ENCODE data around the gene LRP5.
"Not testable (repeated sequence)": the region's sequence is repeated elsewhere in the genome, so short reads cannot be mapped to it uniquely, and the experiment has no call there.

Gene LRP5

DNA sequence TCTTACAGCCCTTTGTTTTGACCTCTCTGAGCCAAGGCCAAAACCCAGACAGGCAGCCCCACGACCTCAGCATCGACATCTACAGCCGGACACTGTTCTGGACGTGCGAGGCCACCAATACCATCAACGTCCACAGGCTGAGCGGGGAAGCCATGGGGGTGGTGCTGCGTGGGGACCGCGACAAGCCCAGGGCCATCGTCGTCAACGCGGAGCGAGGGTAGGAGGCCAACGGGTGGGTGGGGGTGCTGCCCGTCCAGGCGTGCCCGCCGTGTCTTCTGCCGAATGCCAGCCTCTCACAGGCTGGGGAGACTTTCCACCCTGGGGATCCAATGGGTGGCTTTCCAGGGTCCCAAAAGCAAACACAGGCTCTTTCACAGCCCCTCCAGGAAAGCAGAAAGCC lies 111.1 kb downstream of the LRP5 start:
- DNase-seq (ENCODE audit: low spot score): no peak

DNA sequence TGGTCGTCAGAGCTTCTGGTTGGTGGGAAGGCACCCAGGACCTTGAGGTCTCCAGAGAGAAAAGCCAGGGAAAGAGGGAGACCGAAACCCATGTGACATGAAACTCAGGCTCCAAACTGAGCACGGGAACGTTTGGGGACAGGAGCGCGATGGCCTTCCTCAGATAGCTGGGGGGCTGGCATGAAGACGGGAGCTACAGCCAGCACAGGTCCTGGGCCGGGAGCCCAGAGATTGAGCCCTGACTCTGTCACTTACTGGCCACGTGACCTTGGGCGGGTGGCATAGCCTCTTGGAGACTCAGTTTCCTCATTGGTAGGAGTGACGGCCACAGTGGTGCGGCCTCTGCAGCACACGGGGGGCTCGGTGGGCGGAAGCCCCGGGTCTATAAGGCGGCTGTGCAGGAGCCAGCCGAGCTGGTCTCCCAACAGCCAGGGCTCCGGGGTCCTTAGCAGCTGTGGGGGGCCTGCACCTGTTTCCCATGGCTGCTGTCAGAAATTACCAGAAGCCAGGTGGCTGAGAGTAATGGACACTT lies 111.8 kb downstream of the LRP5 start:
- no peak for DNase-seq (ENCODE audit: low spot score)

DNA sequence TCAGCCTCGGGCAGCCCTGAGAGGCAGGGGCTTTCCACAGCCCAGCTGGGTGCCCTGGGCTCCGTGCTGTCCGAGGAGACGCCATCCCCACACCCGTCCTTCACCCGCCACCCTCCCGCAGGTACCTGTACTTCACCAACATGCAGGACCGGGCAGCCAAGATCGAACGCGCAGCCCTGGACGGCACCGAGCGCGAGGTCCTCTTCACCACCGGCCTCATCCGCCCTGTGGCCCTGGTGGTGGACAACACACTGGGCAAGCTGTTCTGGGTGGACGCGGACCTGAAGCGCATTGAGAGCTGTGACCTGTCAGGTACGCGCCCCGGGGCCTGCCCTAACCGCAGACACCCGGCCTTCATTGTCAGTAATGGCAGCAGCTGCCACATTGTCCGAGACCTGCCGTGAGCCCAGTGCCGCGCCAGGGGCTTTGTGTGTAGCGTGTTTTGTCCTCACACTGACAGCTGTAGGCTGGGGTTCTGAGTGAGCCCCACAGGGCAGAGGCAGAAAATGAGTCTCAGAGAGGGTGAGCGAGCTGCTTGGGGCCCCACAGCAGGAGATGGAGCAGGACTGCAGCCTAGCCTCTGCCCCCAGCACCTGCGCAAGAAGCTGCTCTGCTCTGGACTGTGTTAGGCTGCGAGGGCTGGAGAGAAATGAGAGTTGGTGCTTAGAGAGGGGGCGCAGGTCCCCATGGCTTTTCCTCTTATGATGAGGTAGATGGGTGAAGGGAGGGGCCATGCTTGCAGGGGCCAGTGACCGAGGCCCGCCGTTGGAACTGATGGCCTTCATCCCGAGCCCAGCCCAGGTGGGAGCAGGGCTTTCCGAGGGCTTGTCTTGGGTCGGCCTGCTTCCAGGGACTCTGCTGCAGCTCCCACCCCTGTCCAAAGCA lies 112.8 kb downstream of the LRP5 start:
- DNase-seq (ENCODE audit: low spot score): no peak

DNA sequence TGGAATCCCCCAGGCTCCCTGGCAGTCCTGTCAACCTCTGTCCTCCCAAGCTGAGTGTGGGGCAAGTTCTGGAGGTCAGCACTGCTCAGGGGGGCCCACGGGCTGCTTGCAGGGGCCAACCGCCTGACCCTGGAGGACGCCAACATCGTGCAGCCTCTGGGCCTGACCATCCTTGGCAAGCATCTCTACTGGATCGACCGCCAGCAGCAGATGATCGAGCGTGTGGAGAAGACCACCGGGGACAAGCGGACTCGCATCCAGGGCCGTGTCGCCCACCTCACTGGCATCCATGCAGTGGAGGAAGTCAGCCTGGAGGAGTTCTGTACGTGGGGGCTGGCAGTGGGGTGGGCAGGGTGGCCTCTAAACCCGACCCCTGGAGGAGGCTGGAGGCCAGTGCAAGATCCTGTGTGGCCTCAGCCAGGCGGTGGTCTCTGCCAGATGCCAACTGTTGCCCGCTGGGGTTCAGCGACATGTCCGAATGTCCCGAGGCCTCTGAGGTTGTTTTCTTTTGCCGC lies 113.5 kb downstream of the LRP5 start:
- no peak for DNase-seq (ENCODE audit: low spot score)

DNA sequence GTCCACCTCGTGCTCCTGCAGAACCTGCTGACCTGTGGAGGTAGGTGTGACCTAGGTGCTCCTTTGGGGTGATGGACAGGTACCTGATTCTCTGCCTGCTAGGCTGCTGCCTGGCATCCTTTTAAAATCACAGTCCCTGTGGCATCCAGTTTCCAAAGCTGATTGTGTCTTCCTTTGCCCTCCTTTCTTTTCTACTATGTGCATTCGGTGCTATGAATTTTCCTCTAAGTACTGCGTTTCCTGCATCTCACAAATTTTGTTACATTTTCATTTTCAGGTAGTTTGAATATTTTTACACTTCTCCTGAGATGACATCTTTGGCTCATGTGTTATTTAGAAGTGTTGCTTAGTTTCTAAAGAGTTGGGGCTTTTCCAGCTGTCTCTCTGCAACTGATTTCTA lies 117.3 kb downstream of the LRP5 start:
- DNase-seq (ENCODE audit: low spot score): no peak

DNA sequence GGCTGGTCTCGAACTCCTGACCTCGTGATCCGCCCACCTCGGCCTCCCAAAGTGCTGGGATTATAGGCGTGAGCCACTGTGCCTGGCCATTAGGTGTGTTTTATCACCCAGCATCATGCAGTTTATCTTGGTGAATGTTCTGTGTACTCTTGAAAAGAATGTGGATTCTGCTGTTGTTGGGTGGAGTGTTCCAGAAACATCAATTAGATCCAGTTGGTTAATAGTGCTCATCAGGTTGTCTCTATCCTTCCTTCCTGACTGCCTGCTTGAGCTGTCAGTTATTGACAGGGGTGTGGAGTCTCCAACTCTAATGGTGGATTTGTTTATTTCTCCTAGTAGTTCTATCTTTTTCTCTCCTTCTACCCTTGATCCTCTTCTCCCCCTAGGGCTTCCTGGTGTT lies 118.0 kb downstream of the LRP5 start:
- no peak for DNase-seq (ENCODE audit: low spot score)

DNA sequence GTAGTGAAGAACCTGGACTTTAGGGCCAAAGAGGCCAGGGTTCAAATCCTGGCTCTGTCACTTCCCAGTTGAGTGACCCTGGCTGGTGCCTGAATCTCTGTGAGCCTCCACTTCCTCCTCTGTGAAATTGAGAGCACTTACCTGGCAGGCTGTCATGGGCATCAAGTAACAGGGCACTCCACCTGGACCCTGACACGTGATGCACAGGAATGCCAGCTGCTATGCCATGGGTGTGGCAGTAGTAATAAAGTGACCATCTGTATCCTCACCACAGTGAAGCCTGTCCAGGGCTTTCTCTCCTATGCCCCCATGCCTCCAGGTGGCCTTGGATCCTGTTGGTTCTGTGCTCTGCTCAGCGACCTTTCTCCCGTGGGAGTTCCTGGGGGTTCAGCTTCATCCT lies 118.4 kb downstream of the LRP5 start:
- peak; percentile 21 for DNase-seq (ENCODE audit: low spot score)

DNA sequence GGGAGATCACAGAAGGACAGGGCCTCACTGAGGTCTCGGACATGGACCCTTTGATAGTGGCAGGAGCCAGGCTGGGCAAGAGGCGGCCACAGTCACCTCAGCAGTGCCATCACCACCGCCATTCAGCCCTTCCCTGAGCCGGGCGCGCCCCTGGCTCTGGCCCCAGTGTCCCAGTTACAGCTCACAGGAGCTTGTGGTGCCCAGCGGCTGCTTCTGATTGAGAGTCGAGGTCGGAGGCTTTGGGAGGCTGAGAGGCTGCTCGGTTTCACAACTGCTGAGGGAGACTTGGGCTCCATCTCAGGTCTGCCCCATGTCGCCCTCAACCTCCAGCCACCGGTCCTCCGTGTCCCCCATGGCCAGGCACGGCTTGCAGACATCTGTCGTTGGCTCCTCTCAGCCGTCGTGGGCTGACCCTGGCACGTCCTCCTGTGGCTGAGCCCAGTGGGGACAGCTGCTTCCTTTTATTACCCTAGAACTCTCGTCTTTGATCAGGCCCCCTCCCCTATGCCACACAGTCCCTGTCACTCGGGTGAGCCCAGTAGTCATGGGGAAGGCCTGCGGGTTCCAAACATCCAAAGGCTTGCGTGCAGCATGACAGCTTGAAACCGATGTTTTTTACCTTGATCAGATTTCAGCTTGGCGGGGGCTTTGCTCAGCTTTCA lies 119.7 kb downstream of the LRP5 start:
- no peak for DNase-seq (ENCODE audit: low spot score)

DNA sequence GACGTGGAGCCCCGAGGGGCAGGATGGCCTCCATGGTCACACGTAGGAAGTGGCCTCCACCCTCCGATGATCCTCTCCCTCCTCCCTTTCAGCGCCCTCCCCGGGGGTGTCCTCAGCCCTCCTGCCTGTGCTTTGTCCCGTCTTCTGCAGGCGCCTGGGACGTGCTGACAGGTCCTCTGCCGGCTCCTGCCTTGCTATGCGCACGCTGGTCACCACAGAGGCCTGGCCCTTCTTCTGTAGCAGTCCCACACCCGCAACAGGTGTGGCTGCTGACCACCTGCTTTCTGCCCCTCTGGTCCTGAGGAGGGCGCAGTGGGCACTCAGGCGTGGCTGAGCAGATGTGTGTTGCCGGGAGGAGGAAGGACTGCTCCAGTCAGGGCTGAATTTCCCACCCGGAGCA lies 120.5 kb downstream of the LRP5 start:
- DNase-seq (ENCODE audit: low spot score): no peak

DNA sequence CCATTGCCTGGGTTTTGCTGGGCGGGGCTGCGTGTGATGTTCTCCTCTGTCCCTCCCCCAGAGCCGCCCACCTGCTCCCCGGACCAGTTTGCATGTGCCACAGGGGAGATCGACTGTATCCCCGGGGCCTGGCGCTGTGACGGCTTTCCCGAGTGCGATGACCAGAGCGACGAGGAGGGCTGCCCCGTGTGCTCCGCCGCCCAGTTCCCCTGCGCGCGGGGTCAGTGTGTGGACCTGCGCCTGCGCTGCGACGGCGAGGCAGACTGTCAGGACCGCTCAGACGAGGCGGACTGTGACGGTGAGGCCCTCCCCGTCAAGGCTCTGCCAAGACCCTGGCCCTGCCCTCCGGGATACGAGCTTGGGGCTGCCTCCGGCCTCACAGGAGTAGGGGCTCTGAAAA lies 121.2 kb downstream of the LRP5 start:
- DNase-seq (ENCODE audit: low spot score): no peak

DNA sequence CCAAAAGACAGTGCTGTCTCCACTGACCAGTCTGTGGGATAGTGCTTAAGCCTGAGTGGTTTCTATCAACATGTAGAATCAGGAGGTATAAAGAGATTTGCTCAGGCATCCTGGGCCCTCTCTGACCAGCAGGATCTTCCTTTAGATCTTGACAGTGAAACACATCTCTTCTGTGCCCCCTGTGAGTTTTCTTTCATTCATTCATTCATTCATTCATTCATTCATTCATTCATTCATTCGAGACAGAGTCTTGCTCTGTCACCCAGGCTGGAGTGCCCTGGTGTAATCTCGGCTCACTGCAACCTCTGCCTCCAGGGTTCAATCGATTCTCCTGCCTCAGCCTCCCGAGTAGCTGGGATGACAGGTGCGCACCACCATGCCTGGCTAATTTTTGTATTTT lies 121.8 kb downstream of the LRP5 start:
- not testable (repeated sequence) for DNase-seq (ENCODE audit: low spot score)

DNA sequence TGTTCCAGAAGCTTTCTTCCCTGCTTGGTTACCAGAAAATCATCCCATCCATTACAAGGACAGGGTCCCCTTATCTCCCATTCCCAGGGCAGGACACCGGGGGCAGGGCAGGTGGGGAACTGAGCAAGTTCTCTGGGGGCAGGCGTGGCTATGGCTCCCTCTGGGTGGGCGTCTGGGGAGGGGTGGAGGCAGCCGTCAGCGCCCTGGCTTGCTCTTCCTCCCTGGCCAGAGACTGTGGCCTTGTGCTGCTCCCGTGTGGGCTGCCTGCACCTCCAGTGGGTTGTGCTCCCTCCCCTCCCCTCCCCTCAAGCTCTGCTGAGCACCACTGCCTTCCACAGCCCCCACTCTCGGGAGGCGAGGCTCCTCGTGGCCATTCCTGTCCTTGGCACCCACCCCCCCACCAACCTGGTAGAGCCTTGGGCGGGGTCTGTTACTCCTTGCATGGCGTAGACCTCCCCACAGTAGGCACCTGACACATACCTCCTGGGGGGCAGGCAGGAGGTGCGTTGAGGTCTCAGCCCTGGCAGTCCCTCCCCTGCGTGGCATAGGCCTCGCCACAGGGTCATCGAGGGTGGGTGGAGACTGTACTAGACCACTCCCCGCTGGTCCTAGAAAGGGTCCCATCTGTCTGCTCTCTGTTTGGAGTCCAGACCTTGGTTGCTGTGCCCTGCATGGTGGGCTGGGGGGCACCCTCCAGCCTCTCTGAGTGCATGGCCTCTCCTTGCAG lies 123.9 kb downstream of the LRP5 start:
- DNase-seq (ENCODE audit: low spot score): no peak

DNA sequence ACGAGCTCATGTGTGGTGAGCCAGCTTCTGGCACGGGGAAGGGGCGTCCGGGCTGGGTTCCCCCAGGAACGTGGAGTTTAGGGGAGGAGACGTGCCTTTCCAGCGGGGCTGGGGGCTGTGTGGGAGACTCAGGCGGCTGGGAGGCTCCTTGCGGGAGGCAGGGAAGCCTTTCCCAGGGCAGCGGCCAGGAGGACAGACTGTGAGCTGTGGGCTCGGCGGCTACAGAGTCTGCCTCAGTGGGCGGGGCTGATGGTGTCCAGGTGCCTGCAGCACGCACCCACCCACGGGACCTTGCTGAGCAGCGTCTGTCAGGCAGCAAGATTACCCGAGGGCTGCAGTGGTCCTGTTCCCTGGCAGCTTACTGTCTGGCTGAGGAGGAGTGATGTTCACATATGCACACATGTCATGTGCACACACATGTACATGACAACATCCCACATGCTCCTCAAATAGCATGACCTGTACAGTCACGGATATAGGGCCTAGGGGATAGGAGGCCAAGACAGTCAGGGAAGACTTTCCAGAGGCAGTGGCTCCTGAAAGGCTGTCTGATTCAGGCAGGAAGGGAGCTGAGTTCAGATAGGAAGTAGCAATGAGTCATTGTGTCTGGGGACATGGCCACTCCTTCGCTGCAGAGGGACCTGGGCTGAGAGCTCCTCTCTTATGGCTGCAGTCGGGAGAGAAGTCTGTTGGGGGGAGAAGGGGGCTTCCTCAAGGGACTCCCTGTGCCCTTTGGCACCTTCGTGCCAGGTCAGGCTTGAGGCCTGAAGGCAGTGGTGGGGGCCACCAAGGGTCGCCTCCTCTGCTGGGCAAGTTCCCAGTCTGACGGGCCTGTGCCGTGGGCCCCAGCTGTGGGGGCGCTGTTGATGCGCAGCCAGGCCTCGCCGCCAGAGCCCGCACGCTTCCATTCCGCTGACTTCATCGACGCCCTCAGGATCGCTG lies 124.9 kb downstream of the LRP5 start:
- DNase-seq (ENCODE audit: low spot score): peak; percentile 73

DNA sequence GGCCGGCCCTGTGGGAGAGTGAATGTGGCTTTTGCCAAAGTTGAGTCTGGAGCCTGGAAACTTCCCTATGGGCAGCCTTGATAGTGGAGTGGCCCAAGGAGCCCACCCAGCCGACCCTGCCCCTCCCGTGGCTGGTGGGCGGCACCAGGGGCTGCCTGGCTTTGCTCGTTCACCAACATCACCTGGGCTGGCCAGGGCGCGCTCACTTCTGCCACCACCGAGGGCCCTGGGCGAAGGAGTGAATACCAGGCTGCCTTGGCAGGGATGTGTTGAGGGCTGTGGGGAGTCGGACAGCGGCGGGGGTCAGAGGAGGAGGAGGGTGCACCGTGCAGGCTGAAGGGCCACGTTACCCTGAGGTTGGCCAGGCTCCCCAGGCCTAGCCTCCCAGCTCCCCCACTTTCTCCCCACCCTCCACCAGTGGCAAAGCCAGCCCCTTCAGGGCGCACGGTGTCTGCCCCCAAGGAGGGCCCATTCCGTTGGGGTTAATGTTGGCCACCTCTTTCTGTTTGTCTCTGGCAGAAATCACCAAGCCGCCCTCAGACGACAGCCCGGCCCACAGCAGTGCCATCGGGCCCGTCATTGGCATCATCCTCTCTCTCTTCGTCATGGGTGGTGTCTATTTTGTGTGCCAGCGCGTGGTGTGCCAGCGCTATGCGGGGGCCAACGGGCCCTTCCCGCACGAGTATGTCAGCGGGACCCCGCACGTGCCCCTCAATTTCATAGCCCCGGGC lies 125.7 kb downstream of the LRP5 start:
- DNase-seq (ENCODE audit: low spot score): no peak

DNA sequence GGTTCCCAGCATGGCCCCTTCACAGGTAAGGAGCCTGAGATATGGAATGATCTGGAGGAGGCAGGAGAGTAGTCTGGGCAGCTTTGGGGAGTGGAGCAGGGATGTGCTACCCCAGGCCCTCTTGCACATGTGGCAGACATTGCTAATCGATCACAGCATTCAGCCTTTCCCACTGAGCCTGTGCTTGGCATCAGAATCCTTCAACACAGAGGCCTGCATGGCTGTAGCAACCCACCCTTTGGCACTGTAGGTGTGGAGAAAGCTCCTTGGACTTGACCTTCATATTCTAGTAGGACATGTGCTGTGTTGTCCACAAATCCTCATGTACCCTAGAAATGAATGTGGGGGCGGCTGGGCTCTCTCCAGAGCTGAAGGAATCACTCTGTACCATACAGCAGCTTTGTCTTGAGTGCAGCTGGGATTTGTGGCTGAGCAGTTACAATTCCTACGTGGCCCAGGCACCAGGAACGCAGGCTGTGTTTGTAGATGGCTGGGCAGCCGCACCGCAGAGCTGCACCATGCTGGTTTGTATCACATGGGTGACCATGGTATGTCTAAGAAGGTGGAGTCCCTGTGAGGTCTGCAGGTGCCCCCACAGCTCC lies 126.4 kb downstream of the LRP5 start:
- no peak for DNase-seq (ENCODE audit: low spot score)

DNA sequence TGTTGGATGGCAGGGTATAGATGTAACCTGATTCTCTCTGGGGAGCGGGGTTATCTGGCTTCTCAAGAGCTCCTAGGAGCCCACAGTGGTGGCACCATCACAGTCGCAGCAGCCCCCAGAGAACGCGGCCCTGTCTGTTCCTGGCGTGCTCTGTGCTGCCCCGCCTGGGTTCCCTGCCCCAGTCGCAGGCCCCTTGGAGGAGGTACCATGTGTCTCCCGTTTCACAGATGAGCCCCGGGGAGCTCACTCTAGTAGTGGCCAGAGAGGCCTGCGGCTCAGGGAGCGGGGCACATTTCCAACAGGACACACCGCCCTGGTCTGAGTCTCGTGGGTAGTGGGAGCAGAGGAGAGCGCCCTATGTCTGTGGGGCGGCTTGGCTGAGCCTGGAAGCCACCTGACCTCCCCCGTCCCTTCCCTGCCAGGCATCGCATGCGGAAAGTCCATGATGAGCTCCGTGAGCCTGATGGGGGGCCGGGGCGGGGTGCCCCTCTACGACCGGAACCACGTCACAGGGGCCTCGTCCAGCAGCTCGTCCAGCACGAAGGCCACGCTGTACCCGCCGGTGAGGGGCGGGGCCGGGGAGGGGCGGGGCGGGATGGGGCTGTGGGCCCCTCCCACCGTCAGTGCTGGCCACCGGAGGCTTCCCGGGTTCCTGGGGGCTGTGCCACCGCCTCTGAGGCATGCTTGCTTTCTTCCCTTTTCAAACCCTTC lies 127.1 kb downstream of the LRP5 start:
- DNase-seq (ENCODE audit: low spot score): no peak

DNA sequence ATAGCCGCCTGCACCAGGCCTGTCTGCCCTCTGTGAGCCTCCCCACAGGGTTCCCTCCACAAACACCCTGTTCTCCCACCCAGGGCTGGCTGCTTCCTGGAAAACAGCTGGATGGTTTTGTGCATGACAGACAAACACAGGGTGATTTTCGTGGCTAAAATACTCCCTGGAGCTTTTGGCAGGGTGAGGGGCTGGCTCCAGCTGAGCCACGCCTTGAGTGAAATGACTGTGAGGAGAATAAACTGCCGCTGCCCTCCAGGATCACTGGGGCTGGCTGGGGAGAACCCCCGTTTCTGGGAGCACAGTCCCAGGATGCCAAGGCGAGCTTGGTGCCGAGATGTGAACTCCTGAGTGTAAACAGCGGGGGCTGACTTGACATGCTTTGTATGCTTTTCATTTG lies 127.8 kb downstream of the LRP5 start:
- DNase-seq (ENCODE audit: low spot score): no peak

DNA sequence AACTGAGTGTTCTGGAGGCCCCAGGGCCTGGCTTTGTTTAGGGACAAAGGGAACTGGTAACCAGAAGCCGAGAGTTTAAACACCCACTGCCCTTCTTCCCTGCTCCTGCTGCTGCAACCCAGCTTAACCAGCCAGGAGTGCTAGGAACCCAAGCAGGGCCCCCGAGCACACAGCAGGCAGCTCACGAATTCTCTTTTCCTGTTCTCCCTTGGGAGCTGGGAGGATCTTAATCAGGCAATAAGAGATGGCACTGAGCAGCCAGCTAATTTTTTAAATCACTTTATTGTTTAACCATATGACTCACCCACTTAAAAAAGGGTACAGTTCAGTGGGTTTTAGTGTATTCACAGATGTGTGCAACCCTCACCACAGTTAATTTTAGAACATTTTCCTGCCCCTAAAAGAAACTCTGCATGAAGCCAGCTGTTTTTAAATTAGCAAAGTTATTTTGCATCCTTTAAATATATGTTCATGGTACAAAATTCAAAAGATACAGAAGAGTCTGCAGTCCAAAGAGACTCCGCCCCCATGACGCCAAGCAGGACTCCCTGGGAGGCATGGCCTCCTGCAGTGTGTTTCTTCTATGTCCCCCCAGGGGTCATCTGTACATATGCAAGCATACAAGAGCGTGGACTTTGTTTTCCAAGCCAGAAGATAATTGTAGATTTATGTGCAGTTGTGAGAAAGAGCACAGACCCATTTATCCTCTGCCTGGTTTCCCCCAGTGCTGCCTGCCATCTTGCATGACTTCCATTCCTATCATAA lies 129.3 kb downstream of the LRP5 start:
- peak; percentile 27 for DNase-seq (ENCODE audit: low spot score)

DNA sequence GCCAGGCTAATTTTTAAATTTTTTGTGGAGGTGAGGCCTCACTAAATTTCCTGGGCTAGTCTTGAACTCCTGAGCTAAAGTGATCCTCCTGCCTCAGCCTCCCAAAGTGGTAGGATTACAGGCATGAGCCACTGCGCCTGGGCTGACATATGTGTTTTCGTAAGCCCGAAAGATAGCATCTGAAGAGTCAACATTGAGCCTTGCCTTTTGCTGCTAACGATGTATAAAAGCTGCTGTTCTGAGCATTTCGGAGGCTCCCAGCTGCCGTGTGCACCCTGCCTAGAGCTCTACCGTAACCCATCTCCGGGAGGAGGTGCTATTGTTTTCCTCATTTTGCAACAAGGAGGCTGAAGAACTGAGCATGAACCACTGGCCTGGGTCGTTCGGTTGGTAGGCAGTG lies 130.0 kb downstream of the LRP5 start:
- no peak for DNase-seq (ENCODE audit: low spot score)
